ENCODE results near the gene CHSY1. TPM values are rescaled to one million over a fixed set of nuclear protein-coding genes. Genes with fewer than 3 reads are reported as not detected.

CHSY1 gene
- total RNA-seq, 1 donor from 2014 or later = 69.3 TPM

DNA sequence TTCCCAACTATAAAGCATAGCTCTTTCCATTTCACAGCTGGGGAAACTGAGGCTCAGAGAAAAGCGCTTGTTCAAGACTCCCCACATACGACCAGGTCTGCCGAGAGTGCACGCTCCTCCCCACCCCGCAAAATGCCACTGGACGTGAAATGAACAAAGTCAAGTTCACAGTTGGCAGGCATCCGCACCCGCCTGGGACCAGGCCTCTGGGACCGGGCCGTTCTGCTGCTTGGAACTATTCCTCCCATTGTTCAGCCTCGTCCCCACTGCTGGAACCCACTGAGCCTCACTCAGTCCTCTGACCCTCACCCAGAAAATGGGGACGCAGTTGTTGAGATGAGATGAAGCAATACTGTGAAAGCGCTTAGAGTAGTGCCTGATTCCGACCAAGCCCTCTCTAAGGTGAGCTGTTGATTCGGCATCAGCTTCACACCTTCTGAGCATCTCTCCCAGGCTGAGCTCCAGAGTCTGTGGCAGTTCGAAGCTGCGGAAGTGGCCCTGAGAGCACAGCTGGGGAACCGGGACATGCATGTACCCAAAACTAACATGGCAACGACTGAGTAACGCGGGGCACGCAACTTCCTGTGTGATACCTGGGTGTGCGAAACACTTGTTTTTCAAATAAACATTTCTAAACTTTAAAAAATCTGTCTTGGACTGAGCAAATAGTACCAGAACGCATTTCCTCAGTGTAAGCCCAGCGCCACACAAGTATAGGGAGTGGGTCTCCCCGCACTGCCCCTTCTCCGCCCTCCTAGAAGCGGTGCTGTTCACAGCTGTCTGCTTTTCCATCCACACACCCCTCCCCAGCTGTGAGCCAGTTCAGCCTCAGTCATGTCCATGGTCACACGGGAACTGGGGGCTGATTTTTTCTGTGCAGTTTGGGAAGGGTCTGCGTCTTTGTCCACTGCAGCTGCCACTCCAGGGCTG, 93.4 kb downstream of the CHSY1 start:
- peaks cover under 1% of the 10 kb centered on the region for H3K9me3 Mint-ChIP-seq
- H3K27ac Mint-ChIP-seq = no peak overlapping the region
- H3K4me1 Mint-ChIP-seq = peaks cover 4% of the 10 kb centered on the region
- no peaks in the 10 kb centered on the region for H3K27me3 Mint-ChIP-seq (ENCODE audit: low read depth)
- no peaks in the 10 kb centered on the region for H3K36me3 Mint-ChIP-seq
- DNase-seq (ENCODE audit: low spot score in 2 of 2, unreplicated experiment in 2 of 2) = no peak
- H3K4me3 Mint-ChIP-seq = no peak overlapping the region
- TF ChIP-seq, protein P1, sequence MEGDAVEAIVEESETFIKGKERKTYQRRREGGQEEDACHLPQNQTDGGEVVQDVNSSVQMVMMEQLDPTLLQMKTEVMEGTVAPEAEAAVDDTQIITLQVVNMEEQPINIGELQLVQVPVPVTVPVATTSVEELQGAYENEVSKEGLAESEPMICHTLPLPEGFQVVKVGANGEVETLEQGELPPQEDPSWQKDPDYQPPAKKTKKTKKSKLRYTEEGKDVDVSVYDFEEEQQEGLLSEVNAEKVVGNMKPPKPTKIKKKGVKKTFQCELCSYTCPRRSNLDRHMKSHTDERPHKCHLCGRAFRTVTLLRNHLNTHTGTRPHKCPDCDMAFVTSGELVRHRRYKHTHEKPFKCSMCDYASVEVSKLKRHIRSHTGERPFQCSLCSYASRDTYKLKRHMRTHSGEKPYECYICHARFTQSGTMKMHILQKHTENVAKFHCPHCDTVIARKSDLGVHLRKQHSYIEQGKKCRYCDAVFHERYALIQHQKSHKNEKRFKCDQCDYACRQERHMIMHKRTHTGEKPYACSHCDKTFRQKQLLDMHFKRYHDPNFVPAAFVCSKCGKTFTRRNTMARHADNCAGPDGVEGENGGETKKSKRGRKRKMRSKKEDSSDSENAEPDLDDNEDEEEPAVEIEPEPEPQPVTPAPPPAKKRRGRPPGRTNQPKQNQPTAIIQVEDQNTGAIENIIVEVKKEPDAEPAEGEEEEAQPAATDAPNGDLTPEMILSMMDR (IDR thresholded peaks at IDR 0.05; ENCODE audit: unreplicated experiment) = no peak

DNA sequence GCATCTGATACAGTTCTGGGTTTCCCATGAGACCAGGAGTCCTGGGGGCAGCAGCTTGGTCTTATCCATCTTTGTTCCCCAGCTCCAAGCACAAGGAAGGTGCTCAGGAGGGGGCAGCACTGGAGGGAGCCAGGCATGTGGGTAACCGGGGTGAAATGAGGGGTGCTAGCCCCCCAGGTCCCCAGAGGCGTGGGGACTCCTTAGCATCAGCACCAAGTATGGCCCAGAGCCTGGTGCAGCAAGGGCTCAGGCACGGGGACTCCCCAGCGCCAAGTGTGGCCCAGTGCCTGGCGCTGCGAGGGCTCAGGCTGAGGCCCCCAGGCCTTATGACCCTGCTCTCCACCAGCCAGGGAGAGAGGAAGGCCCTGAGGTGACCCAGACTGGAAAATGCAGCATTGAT, 94.1 kb downstream of the CHSY1 start:
- no peak for DNase-seq (ENCODE audit: low spot score in 2 of 2, unreplicated experiment in 2 of 2)
- Mint-ChIP-seq H3K4me1 (peaks cover 4% of the 10 kb centered on the region), H3K27me3 (ENCODE audit: low read depth) (no peaks in the 10 kb centered on the region), H3K27ac (no peak overlapping the region), H3K9me3 (no peaks in the 10 kb centered on the region), H3K4me3 (no peak overlapping the region), H3K36me3 (no peaks in the 10 kb centered on the region)
- TF ChIP-seq, protein P1 (IDR thresholded peaks at IDR 0.05; ENCODE audit: unreplicated experiment) = no peak

DNA sequence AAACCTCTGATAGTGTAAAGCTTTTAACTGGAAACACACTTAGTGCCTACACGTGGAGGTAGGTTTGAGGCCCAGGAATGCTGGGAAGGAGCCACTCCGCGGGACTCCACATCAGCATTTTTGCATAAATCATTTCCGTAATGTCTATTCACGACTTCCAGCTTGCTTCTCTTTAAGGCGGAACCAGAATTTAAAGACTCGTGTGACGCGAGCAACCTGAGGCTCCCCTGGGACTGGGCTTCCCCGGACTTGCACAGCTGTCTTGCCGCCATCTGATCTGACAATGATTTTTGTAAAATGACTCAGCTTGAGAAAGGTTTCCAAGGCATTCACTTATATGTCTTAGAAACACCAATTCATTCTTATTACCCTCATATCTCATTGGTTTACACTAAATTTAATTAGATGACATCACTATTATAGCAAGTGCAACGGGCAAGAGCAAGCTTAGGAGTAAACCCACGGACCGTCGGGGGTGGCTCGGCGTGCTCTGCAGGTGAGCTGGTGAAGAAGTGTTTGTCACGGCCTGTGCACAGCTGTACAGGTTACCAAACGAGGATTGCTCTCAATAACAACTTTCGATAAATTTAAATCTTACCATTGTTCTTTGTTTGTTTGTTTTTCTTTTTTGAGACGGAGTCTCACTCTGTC, 95.2 kb downstream of the CHSY1 start:
- no peaks in the 10 kb centered on the region for H3K9me3 Mint-ChIP-seq
- H3K27ac Mint-ChIP-seq = no peak overlapping the region
- DNase-seq (ENCODE audit: low spot score in 2 of 2, unreplicated experiment in 2 of 2) = no peak
- no peak overlapping the region for H3K4me3 Mint-ChIP-seq
- H3K36me3 Mint-ChIP-seq = no peaks in the 10 kb centered on the region
- H3K27me3 Mint-ChIP-seq (ENCODE audit: low read depth) = no peaks in the 10 kb centered on the region
- H3K4me1 Mint-ChIP-seq = peaks cover 4% of the 10 kb centered on the region
- TF ChIP-seq, protein P1 (IDR thresholded peaks at IDR 0.05; ENCODE audit: unreplicated experiment) = no peak

DNA sequence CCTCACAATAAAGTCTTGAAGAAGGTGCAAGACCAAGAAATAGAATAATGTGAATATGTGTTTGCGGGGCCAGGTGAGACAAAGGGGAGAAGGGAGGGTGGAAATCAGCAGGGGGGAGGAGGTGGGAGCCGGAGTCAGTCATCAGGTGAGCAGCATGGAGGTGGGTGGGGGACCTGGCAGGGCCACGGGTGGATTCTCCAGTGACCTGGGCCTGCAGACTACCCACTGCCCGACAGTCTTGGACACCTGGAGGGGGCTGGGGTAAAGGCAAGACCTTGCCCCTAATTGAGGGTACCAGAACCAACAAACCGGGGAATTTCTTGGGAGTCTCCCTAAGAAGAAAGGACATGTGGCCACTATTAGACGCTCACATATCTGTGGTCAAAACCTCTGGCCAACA, 95.8 kb downstream of the CHSY1 start:
- Mint-ChIP-seq H3K4me3 (no peak overlapping the region), H3K9me3 (no peaks in the 10 kb centered on the region), H3K27me3 (ENCODE audit: low read depth) (no peaks in the 10 kb centered on the region), H3K27ac (no peak overlapping the region), H3K36me3 (no peaks in the 10 kb centered on the region), H3K4me1 (peaks cover 9% of the 10 kb centered on the region)
- TF ChIP-seq, protein P1 (IDR thresholded peaks at IDR 0.05; ENCODE audit: unreplicated experiment) = no peak
- DNase-seq (ENCODE audit: low spot score in 2 of 2, unreplicated experiment in 2 of 2) = no peak

DNA sequence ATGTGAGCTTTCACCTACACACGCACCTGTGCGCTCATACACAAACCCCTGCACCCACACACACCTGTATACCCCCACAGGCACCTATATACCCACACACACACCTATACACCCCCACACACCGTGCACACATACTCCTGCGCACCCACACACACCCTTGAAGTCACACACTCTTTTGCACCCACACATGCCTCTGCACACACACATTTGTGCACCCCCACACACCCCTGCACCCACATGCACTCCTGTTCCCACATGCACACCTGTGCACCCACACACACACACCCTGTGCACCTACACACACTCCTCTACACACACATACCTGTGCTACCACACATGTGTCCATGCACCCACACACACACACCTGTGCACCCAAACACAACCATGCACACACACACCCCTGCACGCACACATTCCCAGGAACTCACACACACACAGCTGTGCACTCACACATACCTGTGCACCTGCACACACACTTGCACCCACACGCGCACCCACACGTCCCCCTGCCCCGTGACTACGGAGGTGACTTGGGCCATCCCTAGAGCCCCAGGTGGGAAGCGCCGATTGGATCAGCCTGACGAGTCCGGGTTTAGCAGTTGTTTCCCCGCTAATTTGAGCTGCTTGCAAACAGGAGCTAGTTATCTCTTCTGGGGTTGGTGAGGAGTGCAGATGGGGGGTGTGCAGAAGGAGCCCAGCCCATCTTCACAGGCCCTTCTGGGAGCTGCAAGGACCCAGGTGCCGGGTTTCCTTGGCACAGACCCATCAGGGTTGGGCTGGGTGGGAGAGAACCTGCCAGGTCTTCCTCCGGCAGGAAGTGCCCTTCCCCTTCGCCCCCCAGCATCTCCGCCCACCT, 97.8 kb downstream of the CHSY1 start:
- peaks cover 11% of the 10 kb centered on the region for H3K4me1 Mint-ChIP-seq
- H3K4me3 Mint-ChIP-seq = no peak overlapping the region
- TF ChIP-seq, protein P1 (IDR thresholded peaks at IDR 0.05; ENCODE audit: unreplicated experiment) = no peak
- no peaks in the 10 kb centered on the region for H3K36me3 Mint-ChIP-seq
- H3K27me3 Mint-ChIP-seq (ENCODE audit: low read depth) = no peaks in the 10 kb centered on the region
- DNase-seq (ENCODE audit: low spot score in 2 of 2, unreplicated experiment in 2 of 2) = no peak
- no peak overlapping the region for H3K27ac Mint-ChIP-seq
- no peaks in the 10 kb centered on the region for H3K9me3 Mint-ChIP-seq
